Progenitor cell of endocrine pancreas (in vitro differentiated cells): ENCODE data around the gene PLEKHA6. TPM values are rescaled to one million over a fixed set of nuclear protein-coding genes. Genes with fewer than 3 reads are reported as not detected.

Experiments
- DNase-seq: peaks from one replicate; pipeline ENCODE4 v3.0.0; 2021; ENCODE audit warnings: low spot score; ENCODE audit not compliant: unreplicated experiment
- H3K27ac Mint-ChIP-seq: 2 replicates; pipeline ENCODE4 v1.8.0; 2021; ENCODE audit warnings: mild to moderate bottlenecking, moderate library complexity, mixed read lengths
- H3K27me3 Mint-ChIP-seq: 2 replicates; pipeline ENCODE4 v1.8.0; 2021; ENCODE audit warnings: mixed read lengths
- H3K36me3 Mint-ChIP-seq: 2 replicates; pipeline ENCODE4 v1.8.0; 2022; ENCODE audit warnings: mixed read lengths; ENCODE audit not compliant: insufficient read depth
- H3K4me1 Mint-ChIP-seq: 2 replicates; pipeline ENCODE4 v1.8.0; 2021; ENCODE audit warnings: low read depth, mixed read lengths
- H3K4me3 Mint-ChIP-seq: 2 replicates; pipeline ENCODE4 v1.8.0; 2021; ENCODE audit warnings: low read depth, mild to moderate bottlenecking, moderate library complexity, mixed read lengths
- H3K9me3 Mint-ChIP-seq: 2 replicates; pipeline ENCODE4 v1.8.0; 2021; ENCODE audit warnings: low read depth, mixed read lengths
- total RNA-seq: library from RNA; stranded (reverse); gene quantifications from 2 replicates; pipeline ENCODE4 v1.2.1, GENCODE V29; 2021
- TF ChIP-seq, protein P1 (sequence below): fragments of 200-600 bp; sonication (generic); IDR thresholded peaks from one replicate; pipeline ENCODE4 v1.5.0; 2021; ENCODE audit warnings: antibody characterized with exemption, mild to moderate bottlenecking; ENCODE audit not compliant: unreplicated experiment

The PLEKHA6 gene
- total RNA-seq, 1 donor from 2014 or later = 66.9 TPM

DNA sequence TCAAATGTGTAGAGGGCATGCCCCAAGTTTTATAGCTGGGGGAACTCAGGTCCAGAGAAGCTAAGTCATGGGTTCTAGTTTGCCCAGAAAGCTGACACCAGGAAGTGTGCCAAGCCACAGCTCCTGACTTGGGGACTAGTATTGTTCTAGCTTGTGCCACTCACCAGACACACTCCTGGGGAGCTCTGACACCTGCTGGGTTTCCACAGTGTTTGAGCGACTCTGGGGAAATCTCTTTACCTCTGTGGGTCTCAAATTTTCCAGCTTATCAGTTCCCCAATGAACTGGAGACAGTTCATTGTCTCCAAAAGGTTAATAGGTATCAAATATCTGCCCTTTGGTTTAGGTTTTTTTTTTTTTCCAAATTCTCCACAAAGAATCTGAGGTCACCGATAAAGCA is 167.7 kb downstream of the PLEKHA6 start:
- H3K27ac Mint-ChIP-seq = no peak overlapping the region
- DNase-seq = no peak
- no peak overlapping the region for H3K4me3 Mint-ChIP-seq
- no peaks in the 10 kb centered on the region for H3K36me3 Mint-ChIP-seq
- TF ChIP-seq, protein P1, sequence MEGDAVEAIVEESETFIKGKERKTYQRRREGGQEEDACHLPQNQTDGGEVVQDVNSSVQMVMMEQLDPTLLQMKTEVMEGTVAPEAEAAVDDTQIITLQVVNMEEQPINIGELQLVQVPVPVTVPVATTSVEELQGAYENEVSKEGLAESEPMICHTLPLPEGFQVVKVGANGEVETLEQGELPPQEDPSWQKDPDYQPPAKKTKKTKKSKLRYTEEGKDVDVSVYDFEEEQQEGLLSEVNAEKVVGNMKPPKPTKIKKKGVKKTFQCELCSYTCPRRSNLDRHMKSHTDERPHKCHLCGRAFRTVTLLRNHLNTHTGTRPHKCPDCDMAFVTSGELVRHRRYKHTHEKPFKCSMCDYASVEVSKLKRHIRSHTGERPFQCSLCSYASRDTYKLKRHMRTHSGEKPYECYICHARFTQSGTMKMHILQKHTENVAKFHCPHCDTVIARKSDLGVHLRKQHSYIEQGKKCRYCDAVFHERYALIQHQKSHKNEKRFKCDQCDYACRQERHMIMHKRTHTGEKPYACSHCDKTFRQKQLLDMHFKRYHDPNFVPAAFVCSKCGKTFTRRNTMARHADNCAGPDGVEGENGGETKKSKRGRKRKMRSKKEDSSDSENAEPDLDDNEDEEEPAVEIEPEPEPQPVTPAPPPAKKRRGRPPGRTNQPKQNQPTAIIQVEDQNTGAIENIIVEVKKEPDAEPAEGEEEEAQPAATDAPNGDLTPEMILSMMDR = no peak
- H3K4me1 Mint-ChIP-seq = peaks cover 6% of the 10 kb centered on the region
- no peaks in the 10 kb centered on the region for H3K9me3 Mint-ChIP-seq
- peaks cover 82% of the 10 kb centered on the region for H3K27me3 Mint-ChIP-seq

DNA sequence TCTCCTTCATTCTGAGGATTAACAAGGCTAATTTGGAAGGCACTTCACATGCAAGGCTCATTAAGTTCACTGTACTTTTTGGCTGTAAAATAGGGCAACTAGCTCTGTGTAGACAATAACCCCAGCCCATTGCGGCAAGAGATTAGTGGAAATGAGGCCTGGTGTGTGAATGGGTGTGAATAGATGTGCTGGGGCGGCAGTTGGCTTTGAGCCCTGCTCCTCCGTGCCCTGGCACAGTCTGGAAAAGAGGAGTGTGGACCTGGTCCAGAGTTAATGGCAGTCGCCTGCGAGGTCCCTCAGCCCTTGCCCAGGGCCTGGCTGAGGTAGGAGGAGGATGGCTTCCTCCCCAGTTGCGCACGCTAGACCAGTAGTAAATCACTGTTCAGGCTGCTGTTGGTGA is 168.3 kb downstream of the PLEKHA6 start:
- H3K9me3 Mint-ChIP-seq = no peaks in the 10 kb centered on the region
- no peak overlapping the region for H3K4me3 Mint-ChIP-seq
- H3K36me3 Mint-ChIP-seq = no peaks in the 10 kb centered on the region
- H3K27me3 Mint-ChIP-seq = peaks cover 84% of the 10 kb centered on the region
- peaks cover 6% of the 10 kb centered on the region for H3K4me1 Mint-ChIP-seq
- no peak for DNase-seq
- no peak overlapping the region for H3K27ac Mint-ChIP-seq
- TF ChIP-seq, protein P1 = no peak

DNA sequence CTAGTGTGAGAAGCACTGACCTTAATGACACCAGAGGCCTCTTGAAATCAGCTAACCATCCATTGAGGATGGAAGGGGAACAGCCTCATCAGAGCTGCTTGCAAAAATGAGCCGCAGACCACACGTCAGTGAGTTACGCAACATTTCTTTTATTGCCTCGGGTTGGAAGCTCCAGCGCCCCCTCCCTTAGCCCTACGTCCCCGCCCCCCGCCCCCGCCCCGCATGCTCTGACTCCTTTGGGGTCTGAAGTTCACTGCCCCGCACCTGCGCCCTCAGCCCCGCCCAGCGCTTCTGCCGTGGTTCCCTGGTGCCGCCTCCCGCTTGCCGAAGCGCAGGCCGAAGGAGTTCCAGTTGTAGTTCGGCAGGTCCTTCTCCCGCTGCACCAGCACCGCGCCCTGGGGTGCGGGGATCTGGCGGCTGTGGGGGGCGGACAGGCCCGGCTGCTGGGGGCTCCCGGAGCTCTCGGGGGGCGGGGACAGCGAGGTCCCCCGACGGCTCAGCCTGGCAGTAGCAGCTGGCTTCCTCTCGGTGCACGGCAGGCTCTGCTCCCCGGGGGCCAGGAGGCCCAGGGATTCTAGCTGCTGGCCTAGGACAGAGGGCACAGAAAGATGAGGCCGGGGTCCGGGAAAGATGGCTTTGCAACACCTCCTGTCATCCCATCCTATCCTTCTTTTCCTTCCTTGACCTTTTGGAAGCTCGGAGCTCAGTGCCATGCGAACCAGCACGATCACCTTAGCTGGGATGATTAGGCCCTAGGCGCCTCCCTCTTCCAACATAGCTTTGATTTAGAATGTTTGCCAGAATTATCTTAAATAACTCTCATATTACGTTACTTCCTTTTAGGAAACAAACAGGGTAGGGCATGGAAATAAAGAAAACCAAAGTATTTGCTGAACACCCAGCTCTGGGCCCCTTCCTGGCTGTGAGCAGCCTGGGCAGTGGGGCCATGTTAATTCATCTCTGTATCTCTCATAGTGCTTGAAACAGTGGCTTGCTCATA is 169.2 kb downstream of the PLEKHA6 start:
- Mint-ChIP-seq H3K9me3 (no peaks in the 10 kb centered on the region), H3K4me3 (peak overlapping the region; percentile 44), H3K27me3 (peaks cover 80% of the 10 kb centered on the region), H3K4me1 (peaks cover 6% of the 10 kb centered on the region), H3K36me3 (no peaks in the 10 kb centered on the region), H3K27ac (no peak overlapping the region)
- TF ChIP-seq, protein P1 = no peak
- DNase-seq = peak; percentile 39

- TF ChIP-seq, protein P1 = no peak
- no peaks in the 10 kb centered on the region for H3K9me3 Mint-ChIP-seq
- DNase-seq = no peak
- H3K27me3 Mint-ChIP-seq = peaks cover 66% of the 10 kb centered on the region
- H3K4me3 Mint-ChIP-seq = peak overlapping the region; percentile 12
- H3K4me1 Mint-ChIP-seq = peaks cover 6% of the 10 kb centered on the region
- no peaks in the 10 kb centered on the region for H3K36me3 Mint-ChIP-seq
- H3K27ac Mint-ChIP-seq = no peak overlapping the region
Measured at GRCh38 chr1:204188959-204189639, 170.6 kb downstream of the PLEKHA6 start.

DNA sequence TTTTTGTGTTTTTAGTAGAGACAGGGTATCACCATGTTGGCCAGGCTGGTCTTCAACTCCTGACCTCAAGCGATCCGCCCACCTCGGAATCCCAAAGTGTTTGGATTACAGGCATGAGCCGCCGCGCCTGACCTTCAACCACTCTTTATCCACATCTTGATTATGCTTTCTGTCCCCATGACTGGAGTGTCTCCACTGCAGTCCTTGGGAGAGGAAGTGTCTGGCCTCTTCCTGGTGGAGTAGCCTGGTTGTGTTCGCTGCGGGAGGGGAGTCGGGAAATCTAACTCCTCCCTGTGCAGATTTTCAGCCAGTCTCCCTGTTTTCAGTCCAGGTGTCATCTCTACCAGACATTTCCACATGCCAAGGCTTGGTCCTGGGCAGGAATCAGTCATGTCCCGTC is 173.1 kb downstream of the PLEKHA6 start:
- H3K4me3 Mint-ChIP-seq = no peak overlapping the region
- H3K27ac Mint-ChIP-seq = no peak overlapping the region
- no peak for DNase-seq
- TF ChIP-seq, protein P1 = no peak
- no peaks in the 10 kb centered on the region for H3K36me3 Mint-ChIP-seq
- H3K9me3 Mint-ChIP-seq = no peaks in the 10 kb centered on the region
- peaks cover 6% of the 10 kb centered on the region for H3K4me1 Mint-ChIP-seq
- H3K27me3 Mint-ChIP-seq = peaks cover 47% of the 10 kb centered on the region
